ENCODE results near the gene TMEM87A.

GRCh38 chr15:42184736-42185135, 88.5 kb downstream of the TMEM87A start:
- no peak for TF ChIP-seq CTCF (IDR thresholded peaks at IDR 0.05; ENCODE audit: low read depth, low read length)
- no peak for TF ChIP-seq MAX (IDR thresholded peaks at IDR 0.05; ENCODE audit: low read depth, low read length)

All from NB4 (cell line).